ENCODE results near the gene CACNA1B. TPM values are rescaled to one million over a fixed set of nuclear protein-coding genes. Genes with fewer than 3 reads are reported as not detected.
"Not testable (repeated sequence)": the region's sequence is repeated elsewhere in the genome, so short reads cannot be mapped to it uniquely, and the experiment has no call there.

The CACNA1B gene
- total and polyA plus RNA-seq, 3 donors from 2014 or later, result 7.6 to 15.7 (median 11.0) TPM

- H3K4me1 ChIP-seq; intact Hi-C loops (cut with DNase I; ENCODE audit: low total_unique reads); H3K27ac ChIP-seq; H3K4me3 ChIP-seq; H3K27me3 ChIP-seq; H3K9me3 ChIP-seq; H3K36me3 ChIP-seq (ENCODE audit: low read depth, missing control alignments): not testable (repeated sequence)
- WGBS, 2 donors, result no CpG with 5 or more reads among the region's 34 CpGs
- DNase-seq, result peak; percentile 58
These were observed 270.0 kb downstream of the CACNA1B start for GRCh38 chr9:138147556-138147955.

- Histone ChIP-seq H3K4me3 (peak overlapping the region; percentile 42 to 53), H3K27ac (peak overlapping the region in 1 of 2 donors; percentile 30)
- 18 to 22% methylated on average over 29 to 60 of the region's 81 CpGs for WGBS, 2 donors
- H3K27me3 ChIP-seq; H3K9me3 ChIP-seq; H3K36me3 ChIP-seq (ENCODE audit: low read depth, missing control alignments); intact Hi-C loops (cut with DNase I; ENCODE audit: low total_unique reads); H3K4me1 ChIP-seq: not testable (repeated sequence)
- peak in 2 of 3 experiments; percentile 4 to 60 for TF ChIP-seq CTCF (IDR thresholded peaks at IDR 0.05)
- peak; percentile 42 for DNase-seq
These were observed 272.4 kb downstream of the CACNA1B start for GRCh38 chr9:138149672-138150656.

- DNase-seq; H3K27me3 ChIP-seq; H3K4me1 ChIP-seq; H3K27ac ChIP-seq; intact Hi-C loops (cut with DNase I; ENCODE audit: low total_unique reads); H3K4me3 ChIP-seq; H3K9me3 ChIP-seq; H3K36me3 ChIP-seq (ENCODE audit: low read depth, missing control alignments): not testable (repeated sequence)
- WGBS, 2 donors, result 78 to 87% methylated on average over 5 of the region's 5 CpGs
These were observed 278.2 kb downstream of the CACNA1B start for GRCh38 chr9:138155788-138156187.

GRCh38 chr9:138166793-138167192 is 289.2 kb downstream of the CACNA1B start:
- H3K4me3 ChIP-seq; H3K27ac ChIP-seq; H3K4me1 ChIP-seq; DNase-seq; H3K9me3 ChIP-seq; H3K27me3 ChIP-seq; intact Hi-C loops (cut with DNase I; ENCODE audit: low total_unique reads); H3K36me3 ChIP-seq (ENCODE audit: low read depth, missing control alignments): not testable (repeated sequence)
- 23 to 39% methylated on average over 1 of the region's 1 CpG for WGBS, 2 donors

MicroRNAs encoded within 50 kb of the gene (microRNA counts, 767-probe panel; counts per million panel counts)
- 0 to 152 counts per million in 2 donors for microRNA hsa-miR-602

Small RNA genes within 50 kb of the gene (microRNA-seq; reads per million reads assigned to microRNA genes)
- gene MIR602 (ENCODE audit: borderline number of aligned reads in 2 of 2, borderline replicate concordance in 1 of 2), result 0 reads per million in 2 donors

Small RNA genes within 50 kb of the gene (small RNA-seq; reads per million reads assigned to genes)
- gene AL591424.2 (0 reads per million in 2 donors), gene MIR602 (0 reads per million in 2 donors)

All from testis (tissue), 3 donors.